DOHH2 (cell line): Measurements from ENCODE around the gene KCTD17.

Experiments used
- EZH2phosphoT487 ChIP-seq: fragments of 200-600 bp; sonication (generic); IDR thresholded peaks from 2 replicates; pipeline ENCODE4 v1.6.1; 2017; ENCODE audit warnings: borderline replicate concordance, mild to moderate bottlenecking, antibody characterized with exemption, low read length, moderate library complexity, mixed read lengths
- TF ChIP-seq, protein P1 (sequence below): fragments of 200-600 bp; sonication (generic); IDR thresholded peaks from one replicate; pipeline ENCODE4 v1.5.1; 2014; ENCODE audit warnings: antibody characterized with exemption, mild to moderate bottlenecking, low read depth, low read length; ENCODE audit not compliant: poor library complexity, severe bottlenecking

- TF ChIP-seq, protein P1, sequence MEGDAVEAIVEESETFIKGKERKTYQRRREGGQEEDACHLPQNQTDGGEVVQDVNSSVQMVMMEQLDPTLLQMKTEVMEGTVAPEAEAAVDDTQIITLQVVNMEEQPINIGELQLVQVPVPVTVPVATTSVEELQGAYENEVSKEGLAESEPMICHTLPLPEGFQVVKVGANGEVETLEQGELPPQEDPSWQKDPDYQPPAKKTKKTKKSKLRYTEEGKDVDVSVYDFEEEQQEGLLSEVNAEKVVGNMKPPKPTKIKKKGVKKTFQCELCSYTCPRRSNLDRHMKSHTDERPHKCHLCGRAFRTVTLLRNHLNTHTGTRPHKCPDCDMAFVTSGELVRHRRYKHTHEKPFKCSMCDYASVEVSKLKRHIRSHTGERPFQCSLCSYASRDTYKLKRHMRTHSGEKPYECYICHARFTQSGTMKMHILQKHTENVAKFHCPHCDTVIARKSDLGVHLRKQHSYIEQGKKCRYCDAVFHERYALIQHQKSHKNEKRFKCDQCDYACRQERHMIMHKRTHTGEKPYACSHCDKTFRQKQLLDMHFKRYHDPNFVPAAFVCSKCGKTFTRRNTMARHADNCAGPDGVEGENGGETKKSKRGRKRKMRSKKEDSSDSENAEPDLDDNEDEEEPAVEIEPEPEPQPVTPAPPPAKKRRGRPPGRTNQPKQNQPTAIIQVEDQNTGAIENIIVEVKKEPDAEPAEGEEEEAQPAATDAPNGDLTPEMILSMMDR, result no peak
- no peak for TF ChIP-seq EZH2phosphoT487
Measured at GRCh38 chr22:37039466-37039865, 12.1 kb upstream of the KCTD17 start.
